K562 (cell line): ENCODE results near the gene CEP192.

Experiments
- TBL1XR1 ChIP-seq, 2 experiments: IDR thresholded peaks; 2 replicates each; pipeline ENCODE4 v1.6.1; 2012; ENCODE audit warnings: improper control_type of control experiment in 2 of 2, low read length in 2 of 2, mild to moderate bottlenecking in 1 of 2
- ZNF584 ChIP-seq: fragments of 200-800 bp; sonication (Bioruptor generic); IDR thresholded peaks from 2 replicates; pipeline ENCODE4 v1.6.1; 2016; ENCODE audit warnings: low read depth, mild to moderate bottlenecking, missing genetic modification characterization, missing compliant biosample characterization
- TF ChIP-seq, protein P1 (sequence below), 2 experiments: fragments of 450-650 bp; conservative IDR thresholded peaks; 2 replicates each; pipeline ENCODE4 v1.6.1; 2017; ENCODE audit warnings: mild to moderate bottlenecking in 2 of 2, moderate library complexity in 2 of 2
- TF ChIP-seq, protein P2 (sequence below), 2 experiments: fragments of 450-650 bp in 1 of 2; sonication (generic) in 1 of 2; formaldehyde crosslinking; conservative IDR thresholded peaks; 2 replicates each; pipeline versions ENCODE4 v1.4.0 to v1.8.1; 2020 to 2022; ENCODE audit warnings: mild to moderate bottlenecking in 1 of 2, missing genetic modification reagents in 1 of 2

DNA sequence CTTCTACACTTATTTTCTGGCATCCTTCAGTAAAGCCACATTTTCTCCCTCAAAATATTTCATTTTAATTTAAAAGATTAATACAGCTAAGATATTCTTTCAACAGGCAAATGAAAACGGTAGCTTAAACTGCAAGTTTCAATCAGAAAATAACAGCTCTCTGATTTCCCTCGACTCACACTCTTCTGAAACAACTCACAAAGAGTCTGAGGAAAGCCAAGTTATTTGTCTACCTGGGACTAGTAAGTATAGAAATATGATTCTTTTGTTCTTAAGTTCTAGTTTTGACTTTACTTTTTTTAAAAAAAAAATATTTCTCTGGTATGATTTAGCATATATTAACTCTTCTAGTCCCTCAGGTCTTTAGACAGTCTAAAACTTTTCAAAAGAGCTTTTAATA is 27.2 kb downstream of the CEP192 start:
- TF ChIP-seq, protein P1, sequence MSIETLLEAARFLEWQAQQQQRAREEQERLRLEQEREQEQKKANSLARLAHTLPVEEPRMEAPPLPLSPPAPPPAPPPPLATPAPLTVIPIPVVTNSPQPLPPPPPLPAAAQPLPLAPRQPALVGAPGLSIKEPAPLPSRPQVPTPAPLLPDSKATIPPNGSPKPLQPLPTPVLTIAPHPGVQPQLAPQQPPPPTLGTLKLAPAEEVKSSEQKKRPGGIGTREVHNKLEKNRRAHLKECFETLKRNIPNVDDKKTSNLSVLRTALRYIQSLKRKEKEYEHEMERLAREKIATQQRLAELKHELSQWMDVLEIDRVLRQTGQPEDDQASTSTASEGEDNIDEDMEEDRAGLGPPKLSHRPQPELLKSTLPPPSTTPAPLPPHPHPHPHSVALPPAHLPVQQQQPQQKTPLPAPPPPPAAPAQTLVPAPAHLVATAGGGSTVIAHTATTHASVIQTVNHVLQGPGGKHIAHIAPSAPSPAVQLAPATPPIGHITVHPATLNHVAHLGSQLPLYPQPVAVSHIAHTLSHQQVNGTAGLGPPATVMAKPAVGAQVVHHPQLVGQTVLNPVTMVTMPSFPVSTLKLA (conservative IDR thresholded peaks at IDR 0.05), result no peak
- no peak for TF ChIP-seq TBL1XR1 (IDR thresholded peaks at IDR 0.05; ENCODE audit: low read length in 2 of 2)
- TF ChIP-seq, protein P2, sequence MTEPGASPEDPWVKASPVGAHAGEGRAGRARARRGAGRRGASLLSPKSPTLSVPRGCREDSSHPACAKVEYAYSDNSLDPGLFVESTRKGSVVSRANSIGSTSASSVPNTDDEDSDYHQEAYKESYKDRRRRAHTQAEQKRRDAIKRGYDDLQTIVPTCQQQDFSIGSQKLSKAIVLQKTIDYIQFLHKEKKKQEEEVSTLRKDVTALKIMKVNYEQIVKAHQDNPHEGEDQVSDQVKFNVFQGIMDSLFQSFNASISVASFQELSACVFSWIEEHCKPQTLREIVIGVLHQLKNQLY (CRISPR knock-in tag; conservative IDR thresholded peaks at IDR 0.05), result no peak
- TF ChIP-seq ZNF584, result no peak
